ENCODE data around the gene CLCN7.

The CLCN7 gene

GRCh38 chr16:1465567-1465915 lies 9.3 kb downstream of the CLCN7 start:
- no peak overlapping the region for H3K4me3 ChIP-seq (ENCODE audit: low read length)
- no peak for TF ChIP-seq CTCF (conservative IDR thresholded peaks at IDR 0.05; ENCODE audit: low read length)
- DNase-seq (ENCODE audit: low read depth) = no peak

- no peak for DNase-seq (ENCODE audit: low read depth)
Observed at GRCh38 chr16:1464894-1465566, 9.8 kb downstream of the CLCN7 start.

GRCh38 chr16:1464196-1464893 lies 10.5 kb downstream of the CLCN7 start:
- TF ChIP-seq CTCF (conservative IDR thresholded peaks at IDR 0.05; ENCODE audit: low read length) = no peak
- DNase-seq (ENCODE audit: low read depth) = no peak
- no peak overlapping the region for H3K4me3 ChIP-seq (ENCODE audit: low read length)

More at GRCh38 chr16:1464894-1465566, 9.8 kb downstream of the CLCN7 start:
- H3K4me3 ChIP-seq (ENCODE audit: low read length) = no peak overlapping the region
- TF ChIP-seq CTCF (conservative IDR thresholded peaks at IDR 0.05; ENCODE audit: low read length) = no peak

- no peak overlapping the region for H3K4me3 ChIP-seq (ENCODE audit: low read length)
- TF ChIP-seq CTCF (conservative IDR thresholded peaks at IDR 0.05; ENCODE audit: low read length) = no peak
- no peak for DNase-seq (ENCODE audit: low read depth)
Observed at GRCh38 chr16:1461146-1461545, 13.7 kb downstream of the CLCN7 start.

- H3K4me3 ChIP-seq (ENCODE audit: low read length) = no peak overlapping the region
- no peak for DNase-seq (ENCODE audit: low read depth)
- TF ChIP-seq CTCF (conservative IDR thresholded peaks at IDR 0.05; ENCODE audit: low read length) = no peak
Observed at GRCh38 chr16:1460602-1461138, 14.2 kb downstream of the CLCN7 start.

- DNase-seq (ENCODE audit: low read depth) = no peak
- no peak overlapping the region for H3K4me3 ChIP-seq (ENCODE audit: low read length)
- TF ChIP-seq CTCF (conservative IDR thresholded peaks at IDR 0.05; ENCODE audit: low read length) = no peak
Observed at GRCh38 chr16:1459967-1460366, 14.9 kb downstream of the CLCN7 start.

- DNase-seq (ENCODE audit: low read depth) = no peak
- no peak overlapping the region for H3K4me3 ChIP-seq (ENCODE audit: low read length)
- TF ChIP-seq CTCF (conservative IDR thresholded peaks at IDR 0.05; ENCODE audit: low read length) = no peak
Observed at GRCh38 chr16:1458977-1459341, 15.9 kb downstream of the CLCN7 start.

All from AG10803 (cell line).